Stimulated activated CD4-positive, alpha-beta T cell treated with anti-CD3 and anti-CD28 coated beads, TNF-alpha, amount 100 ng/mL, for 24 hours (primary cell): Measurements from ENCODE around the gene ACTG1.
A peak's percentile ranks its signal among the peaks of the same experiment; 100 is the strongest.

ENCODE experiments used
- DNase-seq, 3 experiments: peaks; one replicate each; pipeline ENCODE4 v3.0.0-alpha.2; 2020; ENCODE audit warnings: low read depth in 3 of 3

Gene ACTG1

GRCh38 chr17:81518113-81518784 lies 5.7 kb upstream of the ACTG1 start:
- DNase-seq: no peak

- no peak for DNase-seq
Observed at GRCh38 chr17:81517339-81518112, 4.9 kb upstream of the ACTG1 start.

- no peak for DNase-seq
Observed at GRCh38 chr17:81517009-81517338, 4.4 kb upstream of the ACTG1 start.

GRCh38 chr17:81516439-81516838 lies 3.8 kb upstream of the ACTG1 start:
- no peak for DNase-seq

- DNase-seq: no peak
Observed at GRCh38 chr17:81515530-81516041, 3.0 kb upstream of the ACTG1 start.

- peak in 2 of 3 experiments; percentile 53 to 80 for DNase-seq
Observed at GRCh38 chr17:81514739-81515529, 2.3 kb upstream of the ACTG1 start.

GRCh38 chr17:81514489-81514738 lies 1.8 kb upstream of the ACTG1 start:
- DNase-seq: no peak

- DNase-seq: peak in 1 of 3 experiments; percentile 57
Observed at GRCh38 chr17:81513753-81514488, 1.3 kb upstream of the ACTG1 start.

- peak in 2 of 3 experiments; percentile 41 to 64 for DNase-seq
Observed at GRCh38 chr17:81513372-81513752, 763 bp upstream of the ACTG1 start.

- peak in 2 of 3 experiments; percentile 14 to 52 for DNase-seq
Observed at GRCh38 chr17:81511804-81512561, 616 bp downstream of the ACTG1 start.

- no peak for DNase-seq
Observed at GRCh38 chr17:81511554-81511803, 1.1 kb downstream of the ACTG1 start.

GRCh38 chr17:81510785-81511553 lies 1.6 kb downstream of the ACTG1 start:
- DNase-seq: no peak

GRCh38 chr17:81509972-81510784 lies 2.4 kb downstream of the ACTG1 start:
- no peak for DNase-seq

- DNase-seq: no peak
Observed at GRCh38 chr17:81509207-81509971, 3.2 kb downstream of the ACTG1 start.

GRCh38 chr17:81508639-81509206 lies 3.9 kb downstream of the ACTG1 start:
- no peak for DNase-seq

GRCh38 chr17:81503619-81504018 lies 9.0 kb downstream of the ACTG1 start:
- DNase-seq: no peak

GRCh38 chr17:81502471-81503017 lies 10.1 kb downstream of the ACTG1 start:
- no peak for DNase-seq

- no peak for DNase-seq
Observed at GRCh38 chr17:81500047-81500446, 12.6 kb downstream of the ACTG1 start.

- DNase-seq: no peak
Observed at GRCh38 chr17:81499601-81499970, 13.0 kb downstream of the ACTG1 start.
